Renal cortical epithelial cell (primary cell): ENCODE measurements around the gene BRIP1. TPM values are rescaled to one million over a fixed set of nuclear protein-coding genes. Genes with fewer than 3 reads are reported as not detected.
"Not testable (repeated sequence)": the region's sequence is repeated elsewhere in the genome, so short reads cannot be mapped to it uniquely, and the experiment has no call there.

Experiments used
- DNase-seq: peaks from one replicate; pipeline ENCODE4 v3.0.0-alpha.2; 2011; ENCODE audit warnings: low read depth
- total RNA-seq: library from RNA; depleted of rRNA; stranded (reverse); fragments of >200 nt; gene quantifications from 2 replicates; pipeline ENCODE4 v1.2.3, GENCODE V29; 2014

BRIP1 gene
- 1.5 and 11.3 TPM in 2 replicates for total RNA-seq

GRCh38 chr17:61862975-61863800 is at the start of gene BRIP1:
Gene BRIP1 (minus strand): TSS chr17:61863528. CDS start chr17:61861539, 1,989 bp downstream.
- peak; percentile 92 for DNase-seq

GRCh38 chr17:61908292-61909037 is 45.1 kb upstream of the BRIP1 start:
- no peak for DNase-seq

- DNase-seq: no peak
Measured at GRCh38 chr17:61907361-61907760, 44.0 kb upstream of the BRIP1 start.

- DNase-seq: no peak
Measured at GRCh38 chr17:61904094-61904710, 40.9 kb upstream of the BRIP1 start.

GRCh38 chr17:61903251-61903650 is 39.9 kb upstream of the BRIP1 start:
- DNase-seq: no peak

GRCh38 chr17:61897548-61898180 is 34.3 kb upstream of the BRIP1 start:
- no peak for DNase-seq

GRCh38 chr17:61895391-61895790 is 32.1 kb upstream of the BRIP1 start:
- DNase-seq: no peak

- DNase-seq: not testable (repeated sequence)
Measured at GRCh38 chr17:61894310-61894709, 31.0 kb upstream of the BRIP1 start.

GRCh38 chr17:61887733-61888132 is 24.4 kb upstream of the BRIP1 start:
- not testable (repeated sequence) for DNase-seq

- DNase-seq: peak; percentile 15
Measured at GRCh38 chr17:61885865-61886264, 22.5 kb upstream of the BRIP1 start.

GRCh38 chr17:61884864-61885263 is 21.5 kb upstream of the BRIP1 start:
- no peak for DNase-seq

- no peak for DNase-seq
Measured at GRCh38 chr17:61880589-61881102, 17.3 kb upstream of the BRIP1 start.

GRCh38 chr17:61878984-61879612 is 15.8 kb upstream of the BRIP1 start:
- DNase-seq: no peak

- DNase-seq: no peak
Measured at GRCh38 chr17:61878520-61878919, 15.2 kb upstream of the BRIP1 start.

- DNase-seq: no peak
Measured at GRCh38 chr17:61877837-61878236, 14.5 kb upstream of the BRIP1 start.

- no peak for DNase-seq
Measured at GRCh38 chr17:61875804-61876203, 12.5 kb upstream of the BRIP1 start.

- DNase-seq: no peak
Measured at GRCh38 chr17:61875285-61875684, 12.0 kb upstream of the BRIP1 start.

- no peak for DNase-seq
Measured at GRCh38 chr17:61874075-61874474, 10.7 kb upstream of the BRIP1 start.

- DNase-seq: no peak
Measured at GRCh38 chr17:61872099-61872498, 8.8 kb upstream of the BRIP1 start.

GRCh38 chr17:61869138-61869537 is 5.8 kb upstream of the BRIP1 start:
- DNase-seq: no peak

GRCh38 chr17:61868074-61868473 is 4.7 kb upstream of the BRIP1 start:
- no peak for DNase-seq
